ENCODE results near the gene NDFIP1. TPM values are rescaled to one million over a fixed set of nuclear protein-coding genes. Genes with fewer than 3 reads are reported as not detected.

NDFIP1 gene
- total RNA-seq, 1 experiment from 2014 or later, result 58.0 TPM

- Mint-ChIP-seq H3K9me3 (ENCODE audit: low read depth, unreplicated experiment) (no peaks in the 10 kb centered on the region), H3K4me1 (ENCODE audit: low read depth, unreplicated experiment) (peaks cover 26% of the 10 kb centered on the region), H3K36me3 (ENCODE audit: insufficient read depth, unreplicated experiment) (peaks cover 25% of the 10 kb centered on the region), H3K27ac (ENCODE audit: unreplicated experiment) (peak overlapping the region; percentile 76), H3K27me3 (ENCODE audit: unreplicated experiment) (no peaks in the 10 kb centered on the region), H3K4me3 (ENCODE audit: low read depth, unreplicated experiment) (peak overlapping the region; percentile 95)
- DNase-seq, result no peak
- TF ChIP-seq CTCF (IDR thresholded peaks at IDR 0.05; ENCODE audit: unreplicated experiment), result no peak
- TSS peak; percentile 54 for BruUV-seq (replicated peaks)
- intact Hi-C loops (cut with micrococcal nuclease; ENCODE audit: unreplicated experiment), result loop anchor here (2.0 kb wide), 1 partner anchor 97 kb away; the partner anchor contains the start of gene GNPDA1
- CTCF ChIA-PET, result interaction anchor here (1.1 to 2.3 kb wide), 3 partner anchors 14 to 97 kb away, joined by 3 to 8 read pairs (median 5); partner anchors contain the start of gene GNPDA1
These were observed 909 bp downstream of the NDFIP1 start for GRCh38 chr5:142109331-142110045.

DNA sequence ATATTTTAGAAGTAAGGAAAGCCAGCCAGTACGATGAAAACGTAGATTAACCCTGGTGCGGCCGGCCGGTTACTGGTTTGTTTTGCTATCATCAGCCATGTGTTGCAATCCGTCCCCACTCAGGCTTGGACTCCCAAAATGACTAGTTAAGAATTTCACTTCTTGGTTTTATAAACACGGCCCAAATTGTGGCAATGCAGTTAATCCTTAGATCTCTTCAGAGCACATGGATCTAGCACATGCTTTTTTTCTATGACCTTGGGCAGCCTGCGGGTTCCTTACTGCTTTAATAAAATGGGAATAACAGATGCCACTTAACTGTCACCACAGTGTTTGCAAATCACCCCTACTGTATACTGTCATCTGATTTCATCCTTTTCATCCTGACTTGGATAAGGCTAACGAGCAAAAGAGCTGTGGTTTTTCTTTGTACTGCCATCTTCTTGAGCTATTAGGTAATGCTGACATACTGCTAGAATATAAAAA is 1.5 kb downstream of the NDFIP1 start:
- Mint-ChIP-seq H3K27ac (ENCODE audit: unreplicated experiment) (peak overlapping the region; percentile 76), H3K36me3 (ENCODE audit: insufficient read depth, unreplicated experiment) (peaks cover 25% of the 10 kb centered on the region), H3K9me3 (ENCODE audit: low read depth, unreplicated experiment) (no peaks in the 10 kb centered on the region), H3K4me3 (ENCODE audit: low read depth, unreplicated experiment) (peak overlapping the region; percentile 95), H3K4me1 (ENCODE audit: low read depth, unreplicated experiment) (peaks cover 26% of the 10 kb centered on the region), H3K27me3 (ENCODE audit: unreplicated experiment) (no peaks in the 10 kb centered on the region)
- CTCF ChIA-PET, result interaction anchor here (0.7 to 2.3 kb wide), 4 partner anchors 15 to 97 kb away, joined by 3 to 8 read pairs (median 4); partner anchors contain the start of gene GNPDA1
- no TSS peak for BruUV-seq (replicated peaks)
- intact Hi-C loops (cut with micrococcal nuclease; ENCODE audit: unreplicated experiment), result no loop called here
- TF ChIP-seq CTCF (IDR thresholded peaks at IDR 0.05; ENCODE audit: unreplicated experiment), result no peak
- DNase-seq, result peak; percentile 6

DNA sequence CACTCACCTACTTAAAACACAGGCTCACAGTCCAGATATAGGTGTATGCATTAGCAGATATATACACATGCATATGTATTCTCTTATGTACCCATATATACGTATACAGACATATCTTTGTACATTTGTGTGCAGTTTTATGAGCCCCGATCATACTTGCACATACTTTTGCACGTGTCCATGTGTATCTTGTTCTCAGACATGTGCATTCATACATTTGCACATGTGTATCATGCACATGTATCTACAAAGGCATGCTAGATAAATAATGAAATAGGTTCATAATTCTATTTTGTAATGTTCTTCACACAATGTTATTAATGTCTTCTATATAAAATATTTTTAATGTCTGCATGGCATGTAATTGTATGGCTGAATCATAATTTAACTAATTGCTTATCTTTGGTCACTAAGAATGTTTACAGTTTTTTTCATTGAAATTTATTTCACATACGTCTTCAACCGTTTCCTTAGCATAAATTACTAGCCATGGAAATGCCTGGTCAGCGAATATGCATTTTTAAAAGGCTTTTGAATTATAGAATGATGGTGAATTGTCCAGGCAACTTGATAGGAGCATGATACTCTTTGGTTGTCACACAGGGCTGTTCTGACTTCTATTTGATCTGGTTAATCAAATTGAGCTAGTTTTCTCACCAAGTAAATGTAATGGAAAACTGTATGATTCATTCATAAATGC is 2.6 kb downstream of the NDFIP1 start:
- Mint-ChIP-seq H3K4me1 (ENCODE audit: low read depth, unreplicated experiment) (peaks cover 30% of the 10 kb centered on the region), H3K9me3 (ENCODE audit: low read depth, unreplicated experiment) (no peaks in the 10 kb centered on the region), H3K36me3 (ENCODE audit: insufficient read depth, unreplicated experiment) (peaks cover 25% of the 10 kb centered on the region), H3K4me3 (ENCODE audit: low read depth, unreplicated experiment) (peak overlapping the region; percentile 95), H3K27ac (ENCODE audit: unreplicated experiment) (no peak overlapping the region), H3K27me3 (ENCODE audit: unreplicated experiment) (no peaks in the 10 kb centered on the region)
- no peak for DNase-seq
- TF ChIP-seq CTCF (IDR thresholded peaks at IDR 0.05; ENCODE audit: unreplicated experiment), result no peak
- BruUV-seq (replicated peaks), result no TSS peak
- CTCF ChIA-PET, result interaction anchor here (1.3 to 2.3 kb wide), 2 partner anchors 87 to 98 kb away, joined by 5 to 8 read pairs; partner anchors contain the start of gene GNPDA1
- intact Hi-C loops (cut with micrococcal nuclease; ENCODE audit: unreplicated experiment), result no loop called here

GRCh38 chr5:142114687-142115086 is 6.1 kb downstream of the NDFIP1 start:
- no peaks in the 10 kb centered on the region for H3K27me3 Mint-ChIP-seq (ENCODE audit: unreplicated experiment)
- peaks cover 34% of the 10 kb centered on the region for H3K4me1 Mint-ChIP-seq (ENCODE audit: low read depth, unreplicated experiment)
- intact Hi-C loops (cut with micrococcal nuclease; ENCODE audit: unreplicated experiment), result no loop called here
- H3K4me3 Mint-ChIP-seq (ENCODE audit: low read depth, unreplicated experiment), result no peak overlapping the region
- no peaks in the 10 kb centered on the region for H3K9me3 Mint-ChIP-seq (ENCODE audit: low read depth, unreplicated experiment)
- TF ChIP-seq CTCF (IDR thresholded peaks at IDR 0.05; ENCODE audit: unreplicated experiment), result no peak
- peaks cover 8% of the 10 kb centered on the region for H3K36me3 Mint-ChIP-seq (ENCODE audit: insufficient read depth, unreplicated experiment)
- BruUV-seq (replicated peaks), result no TSS peak
- no peak overlapping the region for H3K27ac Mint-ChIP-seq (ENCODE audit: unreplicated experiment)
- CTCF ChIA-PET, result interaction anchor here (0.9 kb wide), 1 partner anchor 125 kb away, joined by 4 read pairs; no protein-coding TSS in a partner anchor
- peak; percentile 8 for DNase-seq
